Measurements from ENCODE around the gene NTM. TPM values are rescaled to one million over a fixed set of nuclear protein-coding genes. Genes with fewer than 3 reads are reported as not detected.

Gene NTM
- total RNA-seq, 1 donor from 2014 or later, result not detected

GRCh38 chr11:132008226-132008625 is 637.8 kb downstream of the NTM start:
- TF ChIP-seq CTCF (IDR thresholded peaks at IDR 0.05), result no peak
- intact Hi-C loops (cut with micrococcal nuclease), result no loop called here
- no peaks in the 10 kb centered on the region for H3K36me3 Mint-ChIP-seq (ENCODE audit: low read depth)
- H3K4me3 Mint-ChIP-seq, result no peak overlapping the region
- POLR2A ChIA-PET, result no interaction called here
- ATAC-seq (ENCODE audit: low read depth), result no peak
- CTCF ChIA-PET, result no interaction called here
- H3K9me3 Mint-ChIP-seq, result no peaks in the 10 kb centered on the region
- H3K27ac Mint-ChIP-seq, result no peak overlapping the region
- H3K4me1 Mint-ChIP-seq, result no peaks in the 10 kb centered on the region
- DNase-seq, result no peak
- H3K27me3 Mint-ChIP-seq, result no peaks in the 10 kb centered on the region

- H3K36me3 Mint-ChIP-seq (ENCODE audit: low read depth), result no peaks in the 10 kb centered on the region
- H3K4me1 Mint-ChIP-seq, result no peaks in the 10 kb centered on the region
- no peak for TF ChIP-seq CTCF (IDR thresholded peaks at IDR 0.05)
- DNase-seq, result no peak
- no peak overlapping the region for H3K27ac Mint-ChIP-seq
- intact Hi-C loops (cut with micrococcal nuclease), result no loop called here
- ATAC-seq (ENCODE audit: low read depth), result no peak
- POLR2A ChIA-PET, result no interaction called here
- no peaks in the 10 kb centered on the region for H3K9me3 Mint-ChIP-seq
- CTCF ChIA-PET, result no interaction called here
- H3K27me3 Mint-ChIP-seq, result no peaks in the 10 kb centered on the region
- no peak overlapping the region for H3K4me3 Mint-ChIP-seq
Observed at GRCh38 chr11:132008872-132009271, 638.5 kb downstream of the NTM start.

DNA sequence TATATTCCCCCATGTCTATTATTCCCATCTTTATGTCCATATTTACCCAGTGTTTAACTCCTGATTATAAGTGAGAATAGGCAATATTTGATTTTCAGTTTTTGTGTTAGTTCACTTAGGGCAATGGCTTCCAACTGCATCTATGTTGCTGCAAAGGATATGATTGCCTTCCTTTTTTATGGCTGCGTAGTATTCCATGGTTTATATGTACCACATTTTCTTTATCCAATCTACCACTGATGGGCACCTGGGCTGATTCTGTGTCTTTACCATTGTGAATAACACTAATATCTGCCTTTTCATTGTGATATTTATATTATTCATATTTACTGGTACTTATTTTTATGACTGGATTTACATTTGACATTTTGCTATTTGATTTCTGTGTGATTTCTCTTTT is 649.6 kb downstream of the NTM start:
- ATAC-seq (ENCODE audit: low read depth) (no peak), DNase-seq (no peak)
- H3K4me1 Mint-ChIP-seq, result no peaks in the 10 kb centered on the region
- no peaks in the 10 kb centered on the region for H3K36me3 Mint-ChIP-seq (ENCODE audit: low read depth)
- ChIA-PET POLR2A (no interaction called here), CTCF (no interaction called here)
- TF ChIP-seq CTCF (IDR thresholded peaks at IDR 0.05), result no peak
- no peak overlapping the region for H3K27ac Mint-ChIP-seq
- H3K4me3 Mint-ChIP-seq, result no peak overlapping the region
- peaks cover 7% of the 10 kb centered on the region for H3K9me3 Mint-ChIP-seq
- H3K27me3 Mint-ChIP-seq, result no peaks in the 10 kb centered on the region
- intact Hi-C loops (cut with micrococcal nuclease), result no loop called here

DNA sequence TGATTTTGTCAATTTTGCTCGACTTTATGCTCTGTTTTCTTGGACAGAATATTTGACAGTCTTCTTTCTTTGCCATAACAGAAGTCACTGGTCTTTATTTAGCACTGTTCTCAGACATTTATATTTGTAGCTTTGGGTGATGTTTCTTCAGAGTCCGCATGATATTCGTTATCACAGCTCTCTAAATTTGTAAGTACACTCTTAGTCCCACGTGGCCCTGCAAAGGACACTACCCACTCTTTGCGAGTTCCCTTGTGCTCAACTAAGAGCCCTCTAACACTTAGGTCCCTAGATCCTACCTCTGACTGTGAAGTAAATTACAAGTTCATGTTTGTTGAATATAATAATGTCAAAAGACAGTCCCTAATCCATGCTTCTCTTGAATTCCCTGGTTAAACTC is 651.9 kb downstream of the NTM start:
- no peaks in the 10 kb centered on the region for H3K36me3 Mint-ChIP-seq (ENCODE audit: low read depth)
- no peak overlapping the region for H3K4me3 Mint-ChIP-seq
- TF ChIP-seq CTCF (IDR thresholded peaks at IDR 0.05), result no peak
- no peak overlapping the region for H3K27ac Mint-ChIP-seq
- ChIA-PET POLR2A (no interaction called here), CTCF (no interaction called here)
- DNase-seq (no peak), ATAC-seq (ENCODE audit: low read depth) (no peak)
- intact Hi-C loops (cut with micrococcal nuclease), result no loop called here
- H3K27me3 Mint-ChIP-seq, result no peaks in the 10 kb centered on the region
- no peaks in the 10 kb centered on the region for H3K4me1 Mint-ChIP-seq
- peaks cover 4% of the 10 kb centered on the region for H3K9me3 Mint-ChIP-seq

DNA sequence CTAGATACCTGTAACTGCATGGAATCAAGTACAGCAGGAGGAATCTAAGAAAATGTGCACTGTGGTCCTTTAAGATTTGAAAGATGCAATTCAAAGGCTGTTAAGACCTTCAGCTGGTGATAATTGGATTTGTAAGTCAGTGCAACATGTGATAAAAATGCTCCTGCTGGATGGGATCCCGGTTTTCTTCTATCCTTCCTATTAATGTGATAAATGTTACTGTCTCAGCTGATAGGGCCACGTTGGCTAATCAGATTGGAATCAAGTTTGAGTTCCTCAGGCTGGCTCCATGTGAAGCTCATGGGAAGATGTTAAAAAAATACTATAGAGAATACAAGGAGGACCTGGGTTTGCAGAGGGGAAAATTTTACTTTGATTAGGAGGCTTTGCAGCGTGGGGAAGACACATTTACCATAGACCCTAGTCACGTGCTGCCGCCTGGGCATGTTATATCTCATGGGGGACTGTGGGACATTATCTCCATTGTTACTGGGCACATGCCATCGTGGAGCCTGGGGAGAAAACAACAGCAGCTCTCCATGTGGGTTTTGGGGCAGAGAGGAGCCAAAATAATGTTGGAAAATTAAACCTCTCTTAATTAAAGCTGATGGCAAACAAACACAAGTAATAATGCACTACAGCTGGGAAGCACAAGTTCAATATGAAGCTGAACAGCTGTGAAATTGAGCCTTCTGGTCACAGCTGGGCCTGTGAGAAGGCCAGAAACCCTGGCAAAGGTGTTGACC is 652.5 kb downstream of the NTM start:
- Mint-ChIP-seq H3K4me3 (no peak overlapping the region), H3K27me3 (no peaks in the 10 kb centered on the region), H3K27ac (no peak overlapping the region), H3K4me1 (no peaks in the 10 kb centered on the region), H3K9me3 (peaks cover 4% of the 10 kb centered on the region), H3K36me3 (ENCODE audit: low read depth) (no peaks in the 10 kb centered on the region)
- POLR2A ChIA-PET, result no interaction called here
- intact Hi-C loops (cut with micrococcal nuclease), result no loop called here
- no peak for TF ChIP-seq CTCF (IDR thresholded peaks at IDR 0.05)
- ATAC-seq (ENCODE audit: low read depth) (no peak), DNase-seq (no peak)
- CTCF ChIA-PET, result no interaction called here
